Mesothelial cell of epicardium (in vitro differentiated cells): ENCODE measurements around the gene MARK3. TPM values are rescaled to one million over a fixed set of nuclear protein-coding genes. Genes with fewer than 3 reads are reported as not detected.
A peak's percentile ranks its signal among the peaks of the same experiment; 100 is the strongest.

Experiments
- DNase-seq, 2 experiments: peaks; one replicate each; pipeline ENCODE4 v3.0.0; 2021; ENCODE audit warnings: low spot score in 2 of 2; ENCODE audit not compliant: unreplicated experiment in 2 of 2
- H3K27ac Mint-ChIP-seq: 2 replicates; pipeline ENCODE4 v1.8.0; 2021; ENCODE audit warnings: mixed read lengths
- H3K27me3 Mint-ChIP-seq: 2 replicates; pipeline ENCODE4 v1.8.0; 2021; ENCODE audit warnings: low read depth, mixed read lengths
- H3K36me3 Mint-ChIP-seq: 2 replicates; pipeline ENCODE4 v1.8.0; 2021; ENCODE audit warnings: mixed read lengths
- H3K4me1 Mint-ChIP-seq: 2 replicates; pipeline ENCODE4 v1.8.0; 2021; ENCODE audit warnings: mixed read lengths
- H3K4me3 Mint-ChIP-seq: 2 replicates; pipeline ENCODE4 v1.8.0; 2021; ENCODE audit warnings: mild to moderate bottlenecking, moderate library complexity, mixed read lengths
- H3K9me3 Mint-ChIP-seq: 2 replicates; pipeline ENCODE4 v1.8.0; 2021; ENCODE audit warnings: mixed read lengths
- CTCF ChIP-seq: fragments of 200-600 bp; sonication (generic); IDR thresholded peaks from one replicate; pipeline ENCODE4 v1.5.0; 2021; ENCODE audit warnings: antibody characterized with exemption; ENCODE audit not compliant: unreplicated experiment
- total RNA-seq: library from RNA; stranded (reverse); gene quantifications from 3 replicates; pipeline ENCODE4 v1.2.1, GENCODE V29; 2021

Gene MARK3
- total RNA-seq, 1 donor from 2014 or later, result 125 TPM

DNA sequence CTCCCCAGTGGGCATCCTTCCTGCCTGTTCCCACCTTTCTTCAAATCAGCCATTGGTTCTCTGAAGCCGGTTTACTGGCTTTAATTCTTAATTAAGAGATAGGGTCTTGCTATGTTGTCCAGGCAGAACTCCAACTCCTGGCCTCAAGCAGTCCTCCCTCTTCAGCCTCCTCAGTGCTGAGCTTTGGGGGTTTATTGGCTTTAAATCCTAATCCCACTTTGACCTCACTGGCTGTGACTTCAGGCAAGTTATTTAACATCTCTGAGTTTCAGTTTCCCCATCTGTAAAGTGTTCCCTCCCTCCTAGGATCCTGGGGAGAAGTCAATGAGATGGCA, 141.7 kb downstream of the MARK3 start:
- no peaks in the 10 kb centered on the region for H3K36me3 Mint-ChIP-seq
- H3K4me3 Mint-ChIP-seq, result peak overlapping the region; percentile 93
- TF ChIP-seq CTCF, result no peak
- no peak for DNase-seq
- no peaks in the 10 kb centered on the region for H3K9me3 Mint-ChIP-seq
- no peak overlapping the region for H3K27ac Mint-ChIP-seq
- peaks cover 35% of the 10 kb centered on the region for H3K27me3 Mint-ChIP-seq
- peaks cover 45% of the 10 kb centered on the region for H3K4me1 Mint-ChIP-seq

- DNase-seq, result no peak
Measured at GRCh38 chr14:103527408-103528145, 142.4 kb downstream of the MARK3 start.

GRCh38 chr14:103528146-103528586, 143.0 kb downstream of the MARK3 start:
- DNase-seq, result no peak

More at GRCh38 chr14:103527408-103528145, 142.4 kb downstream of the MARK3 start:
- H3K27me3 Mint-ChIP-seq, result peaks cover 33% of the 10 kb centered on the region
- peak overlapping the region; percentile 93 for H3K4me3 Mint-ChIP-seq
- no peaks in the 10 kb centered on the region for H3K9me3 Mint-ChIP-seq
- H3K4me1 Mint-ChIP-seq, result peaks cover 45% of the 10 kb centered on the region
- TF ChIP-seq CTCF, result no peak
- H3K36me3 Mint-ChIP-seq, result no peaks in the 10 kb centered on the region
- H3K27ac Mint-ChIP-seq, result peak overlapping the region; percentile 62

DNA sequence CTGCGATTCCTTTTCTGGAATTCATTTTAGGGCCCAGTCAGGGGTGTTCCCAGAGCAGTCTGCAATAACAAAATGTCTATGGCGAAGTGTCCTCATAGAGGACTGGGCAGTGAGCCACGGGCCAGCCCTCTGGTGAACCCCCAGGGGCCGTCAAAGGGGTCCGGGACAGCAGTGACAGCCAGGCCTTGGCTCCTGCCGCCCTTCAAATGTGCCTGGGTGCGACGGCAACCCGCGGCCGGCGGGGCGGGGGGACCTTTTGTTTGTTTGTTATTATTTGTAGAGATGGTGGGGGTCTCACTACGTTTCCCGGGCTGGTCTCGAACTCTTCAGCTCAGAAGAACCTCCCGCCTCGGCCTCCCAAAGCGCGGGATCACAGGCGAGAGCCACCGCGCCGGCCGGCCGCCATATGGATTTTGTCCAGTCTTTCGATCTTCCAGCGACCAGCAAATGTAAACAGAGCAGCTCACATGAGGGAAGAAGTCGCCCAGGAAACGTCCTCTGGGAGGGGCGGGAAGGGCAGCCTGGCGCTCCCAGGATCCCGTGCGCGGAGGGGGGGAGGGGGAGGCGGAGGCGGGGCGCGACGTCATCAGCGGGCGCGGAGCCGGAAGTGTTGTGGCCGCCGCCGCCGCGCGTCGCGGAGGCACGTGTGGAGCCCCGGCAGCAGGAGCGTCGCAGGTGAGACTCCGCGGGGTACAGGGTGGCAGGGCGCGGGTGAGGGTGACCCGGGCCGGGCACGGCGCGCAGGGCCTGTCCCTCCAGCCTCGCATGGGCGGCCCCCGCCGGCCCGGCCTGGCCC, 143.6 kb downstream of the MARK3 start, which contains the start of gene TRMT61A:
Gene TRMT61A (plus strand): TSS at position 610 of the 796 bp plus-strand sequence. CDS start 783 bp downstream, outside the sequence.
- TF ChIP-seq CTCF, result no peak
- peaks cover 41% of the 10 kb centered on the region for H3K4me1 Mint-ChIP-seq
- H3K36me3 Mint-ChIP-seq, result no peaks in the 10 kb centered on the region
- H3K27ac Mint-ChIP-seq, result peak within 1 kb of the TSS; percentile 96
- peak within 1 kb of the TSS; percentile 93 for H3K4me3 Mint-ChIP-seq
- no peaks in the 10 kb centered on the region for H3K9me3 Mint-ChIP-seq
- peaks cover 23% of the 10 kb centered on the region for H3K27me3 Mint-ChIP-seq
- peak; percentile 76 to 78 for DNase-seq

More at GRCh38 chr14:103528146-103528586, 143.0 kb downstream of the MARK3 start:
- H3K36me3 Mint-ChIP-seq, result no peaks in the 10 kb centered on the region
- H3K27me3 Mint-ChIP-seq, result peaks cover 29% of the 10 kb centered on the region
- no peak for TF ChIP-seq CTCF
- peak overlapping the region; percentile 93 for H3K4me3 Mint-ChIP-seq
- H3K4me1 Mint-ChIP-seq, result peaks cover 45% of the 10 kb centered on the region
- no peaks in the 10 kb centered on the region for H3K9me3 Mint-ChIP-seq
- peak overlapping the region; percentile 56 for H3K27ac Mint-ChIP-seq

- no peak for DNase-seq
- TF ChIP-seq CTCF, result no peak
- no peaks in the 10 kb centered on the region for H3K9me3 Mint-ChIP-seq
- H3K27ac Mint-ChIP-seq, result peak overlapping the region; percentile 92
- peaks cover 40% of the 10 kb centered on the region for H3K4me1 Mint-ChIP-seq
- H3K27me3 Mint-ChIP-seq, result peaks cover 14% of the 10 kb centered on the region
- peak overlapping the region; percentile 93 for H3K4me3 Mint-ChIP-seq
- H3K36me3 Mint-ChIP-seq, result no peaks in the 10 kb centered on the region
Measured at GRCh38 chr14:103529383-103530365, 144.5 kb downstream of the MARK3 start.
